Parathyroid adenoma (tissue), 2 donors: ENCODE measurements around the gene CEACAM8.
"Not testable (repeated sequence)": the region's sequence is repeated elsewhere in the genome, so short reads cannot be mapped to it uniquely, and the experiment has no call there.

Source experiments
- H2AFZ ChIP-seq: fragments of 300-600 bp; sonication (generic); one replicate; pipeline ENCODE4 v1.7.0; 2017; ENCODE audit warnings: antibody characterized with exemption, mild to moderate bottlenecking
- H3K27ac ChIP-seq: fragments of 300-600 bp; sonication (generic); one replicate; pipeline ENCODE4 v1.7.0; 2017
- H3K27me3 ChIP-seq: fragments of 300-600 bp; sonication (generic); one replicate; pipeline ENCODE4 v1.7.0; 2017; ENCODE audit warnings: low read length; ENCODE audit not compliant: control insufficient read depth, insufficient read depth
- H3K36me3 ChIP-seq: fragments of 300-600 bp; sonication (generic); one replicate; pipeline ENCODE4 v1.7.0; 2017; ENCODE audit warnings: low read length; ENCODE audit not compliant: control insufficient read depth, insufficient read depth
- H3K4me1 ChIP-seq: fragments of 300-600 bp; sonication (generic); one replicate; pipeline ENCODE4 v1.7.0; 2017; ENCODE audit warnings: control low read depth
- H3K4me2 ChIP-seq: fragments of 300-600 bp; sonication (generic); one replicate; pipeline ENCODE4 v1.7.0; 2017; ENCODE audit warnings: low read length
- H3K4me3 ChIP-seq: fragments of 300-600 bp; sonication (generic); one replicate; pipeline ENCODE4 v1.7.0; 2017; ENCODE audit warnings: low read depth, low read length
- H3K79me2 ChIP-seq: fragments of 300-600 bp; sonication (generic); one replicate; pipeline ENCODE4 v1.7.0; 2017; ENCODE audit warnings: control low read depth
- H3K9ac ChIP-seq: fragments of 300-600 bp; sonication (generic); one replicate; pipeline ENCODE4 v1.7.0; 2017; ENCODE audit warnings: mild to moderate bottlenecking
- H3K9me3 ChIP-seq: fragments of 300-600 bp; sonication (generic); one replicate; pipeline ENCODE4 v1.7.0; 2017; ENCODE audit warnings: low read length; ENCODE audit not compliant: control insufficient read depth
- TF ChIP-seq, protein P1 (sequence below): fragments of 300-600 bp; sonication (generic); IDR thresholded peaks from one replicate; pipeline ENCODE4 v1.7.0; 2017; ENCODE audit warnings: antibody characterized with exemption, mild to moderate bottlenecking
- donor health status: primary hyperparathyroidism.

CEACAM8 gene

DNA sequence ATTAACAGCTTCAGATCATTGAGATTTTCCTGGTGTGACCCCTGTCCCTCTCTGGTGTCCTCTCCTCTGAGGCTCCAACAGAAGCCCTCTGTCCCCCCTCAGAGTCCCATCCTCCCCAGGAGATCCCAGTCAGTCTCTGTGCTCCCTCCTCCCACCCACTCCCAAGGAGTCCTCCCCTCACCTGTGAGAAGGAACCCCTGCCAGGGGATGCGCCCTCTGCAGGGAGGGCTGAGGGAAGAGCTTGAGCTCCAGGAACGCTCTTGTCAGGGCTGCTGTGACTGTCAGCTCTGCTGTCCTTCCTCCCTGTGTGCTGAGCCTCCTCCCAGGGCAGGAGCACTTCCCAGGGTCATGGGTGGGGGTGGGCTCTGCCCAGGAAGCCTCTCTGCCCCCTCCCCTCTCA is 33.2 kb downstream of the CEACAM8 start:
- Histone ChIP-seq H2AFZ (no peak overlapping the region), H3K36me3 (no peaks in the 10 kb centered on the region), H3K4me1 (no peaks in the 10 kb centered on the region), H3K9me3 (no peaks in the 10 kb centered on the region), H3K79me2 (no peaks in the 10 kb centered on the region), H3K4me2 (no peak overlapping the region), H3K9ac (no peak overlapping the region), H3K4me3 (no peak overlapping the region), H3K27me3 (no peaks in the 10 kb centered on the region), H3K27ac (no peak overlapping the region)
- TF ChIP-seq, protein P1, sequence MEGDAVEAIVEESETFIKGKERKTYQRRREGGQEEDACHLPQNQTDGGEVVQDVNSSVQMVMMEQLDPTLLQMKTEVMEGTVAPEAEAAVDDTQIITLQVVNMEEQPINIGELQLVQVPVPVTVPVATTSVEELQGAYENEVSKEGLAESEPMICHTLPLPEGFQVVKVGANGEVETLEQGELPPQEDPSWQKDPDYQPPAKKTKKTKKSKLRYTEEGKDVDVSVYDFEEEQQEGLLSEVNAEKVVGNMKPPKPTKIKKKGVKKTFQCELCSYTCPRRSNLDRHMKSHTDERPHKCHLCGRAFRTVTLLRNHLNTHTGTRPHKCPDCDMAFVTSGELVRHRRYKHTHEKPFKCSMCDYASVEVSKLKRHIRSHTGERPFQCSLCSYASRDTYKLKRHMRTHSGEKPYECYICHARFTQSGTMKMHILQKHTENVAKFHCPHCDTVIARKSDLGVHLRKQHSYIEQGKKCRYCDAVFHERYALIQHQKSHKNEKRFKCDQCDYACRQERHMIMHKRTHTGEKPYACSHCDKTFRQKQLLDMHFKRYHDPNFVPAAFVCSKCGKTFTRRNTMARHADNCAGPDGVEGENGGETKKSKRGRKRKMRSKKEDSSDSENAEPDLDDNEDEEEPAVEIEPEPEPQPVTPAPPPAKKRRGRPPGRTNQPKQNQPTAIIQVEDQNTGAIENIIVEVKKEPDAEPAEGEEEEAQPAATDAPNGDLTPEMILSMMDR = no peak

DNA sequence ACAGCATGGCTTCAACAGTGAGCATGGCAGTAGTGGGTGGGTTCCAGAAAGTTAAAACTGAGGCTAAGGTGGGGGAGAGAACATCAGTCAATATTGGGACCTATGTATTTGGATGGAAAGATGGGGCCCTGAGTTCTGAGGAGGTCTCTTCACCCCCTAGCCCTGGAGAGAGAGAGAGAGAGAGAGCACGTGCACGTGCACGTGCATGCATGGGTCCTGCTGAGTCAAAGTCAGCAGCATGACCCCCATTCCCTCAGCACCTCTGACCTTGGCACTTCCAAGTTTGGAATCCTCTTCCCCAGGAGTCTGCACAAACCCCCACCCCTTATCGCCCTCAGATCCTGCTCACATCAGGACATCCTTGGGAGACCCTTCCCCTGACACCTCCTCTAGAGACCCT is 34.0 kb downstream of the CEACAM8 start:
- no peak overlapping the region for H2AFZ ChIP-seq
- H3K79me2 ChIP-seq = no peaks in the 10 kb centered on the region
- H3K27ac ChIP-seq = no peak overlapping the region
- no peaks in the 10 kb centered on the region for H3K27me3 ChIP-seq
- H3K4me2 ChIP-seq = no peak overlapping the region
- H3K36me3 ChIP-seq = no peaks in the 10 kb centered on the region
- no peaks in the 10 kb centered on the region for H3K4me1 ChIP-seq
- no peaks in the 10 kb centered on the region for H3K9me3 ChIP-seq
- H3K4me3 ChIP-seq = no peak overlapping the region
- no peak overlapping the region for H3K9ac ChIP-seq
- TF ChIP-seq, protein P1 = no peak

DNA sequence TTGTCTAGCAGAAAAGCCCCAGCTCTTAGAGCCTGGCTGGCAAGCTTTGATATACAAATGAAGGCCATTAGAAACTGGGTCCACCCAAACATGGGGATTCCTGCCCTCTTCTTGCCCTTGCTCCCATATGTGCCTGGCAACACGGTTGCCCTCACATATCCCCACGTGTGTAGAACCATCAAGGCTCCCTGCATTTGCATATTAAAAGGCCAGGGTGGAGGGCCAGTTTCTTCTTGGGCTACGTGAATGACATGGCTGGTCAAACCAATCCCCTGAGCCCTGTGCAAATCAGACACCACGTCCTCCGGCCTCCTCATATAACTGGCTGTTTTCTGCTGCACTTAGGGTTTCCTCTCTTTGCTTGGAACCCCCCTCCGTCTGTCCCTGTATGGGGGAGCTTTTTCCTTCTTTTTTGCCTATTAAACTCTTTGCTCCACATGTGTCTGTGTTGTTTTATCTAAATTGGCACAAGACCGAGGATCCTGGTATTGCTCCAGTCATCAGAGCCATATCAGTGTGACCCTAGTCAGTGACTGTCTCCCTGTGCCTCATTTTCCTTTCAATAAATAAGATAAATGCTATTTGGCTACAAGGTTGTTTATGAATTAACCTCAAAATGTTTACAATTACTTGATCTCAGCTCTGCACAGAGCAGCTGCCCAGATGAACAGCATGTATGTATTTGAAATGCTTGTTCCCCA is 36.1 kb downstream of the CEACAM8 start:
- Histone ChIP-seq H3K4me2 (no peak overlapping the region), H3K27ac (no peak overlapping the region), H3K4me1 (no peaks in the 10 kb centered on the region), H3K79me2 (no peaks in the 10 kb centered on the region), H3K27me3 (no peaks in the 10 kb centered on the region), H2AFZ (no peak overlapping the region), H3K4me3 (no peak overlapping the region), H3K36me3 (no peaks in the 10 kb centered on the region), H3K9me3 (no peaks in the 10 kb centered on the region), H3K9ac (no peak overlapping the region)
- TF ChIP-seq, protein P1 = no peak

DNA sequence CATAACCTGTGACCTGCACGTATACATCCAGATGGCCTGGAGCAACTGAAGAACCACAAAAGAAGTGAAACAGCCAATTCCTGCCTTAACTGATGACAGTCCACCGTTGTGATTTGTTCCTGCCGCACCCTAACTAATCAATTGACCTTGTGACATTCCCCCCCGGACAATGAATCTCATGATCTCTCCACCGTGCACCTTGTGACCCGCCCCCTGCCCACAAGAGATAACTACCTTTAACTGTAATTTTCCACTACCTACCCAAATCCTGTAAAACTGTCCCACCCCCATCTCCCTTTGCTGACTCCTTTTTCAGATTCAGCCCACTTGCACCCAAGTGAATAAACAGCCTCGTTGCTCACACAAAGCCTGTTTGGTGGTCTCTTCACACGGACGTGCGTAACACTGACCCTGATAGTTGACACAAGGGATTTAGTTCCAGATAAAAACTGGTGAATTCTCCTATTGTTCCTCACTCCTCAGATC is 37.3 kb downstream of the CEACAM8 start:
- H3K79me2 ChIP-seq, H3K27ac ChIP-seq, H3K36me3 ChIP-seq, H3K4me2 ChIP-seq, H3K4me3 ChIP-seq, H3K27me3 ChIP-seq, H2AFZ ChIP-seq, H3K9ac ChIP-seq, H3K4me1 ChIP-seq, H3K9me3 ChIP-seq: not testable (repeated sequence)

DNA sequence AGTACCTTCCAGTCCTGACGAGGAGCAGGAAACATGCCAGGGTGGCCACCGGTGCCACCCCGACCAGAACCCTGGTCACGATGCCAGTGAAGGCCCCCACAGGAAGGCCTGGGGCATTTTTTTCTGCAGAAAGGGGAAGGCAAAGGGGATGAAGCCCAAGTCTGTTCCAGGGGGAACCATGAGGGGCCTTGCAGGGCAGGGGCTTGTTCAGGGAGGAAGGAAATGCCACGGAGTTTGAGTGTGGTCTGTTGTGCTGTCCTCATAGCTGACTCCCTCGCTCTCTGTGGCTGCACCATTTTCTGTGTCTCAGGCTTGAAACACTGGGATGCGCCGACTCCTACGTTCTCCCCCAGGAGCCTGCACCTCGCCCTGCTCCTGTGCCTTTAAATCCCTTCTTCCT is 38.9 kb downstream of the CEACAM8 start:
- H3K4me2 ChIP-seq = no peak overlapping the region
- no peaks in the 10 kb centered on the region for H3K9me3 ChIP-seq
- TF ChIP-seq, protein P1 = no peak
- H3K4me1 ChIP-seq = no peaks in the 10 kb centered on the region
- H2AFZ ChIP-seq = no peak overlapping the region
- no peaks in the 10 kb centered on the region for H3K36me3 ChIP-seq
- no peaks in the 10 kb centered on the region for H3K27me3 ChIP-seq
- no peak overlapping the region for H3K4me3 ChIP-seq
- no peak overlapping the region for H3K27ac ChIP-seq
- no peak overlapping the region for H3K9ac ChIP-seq
- no peaks in the 10 kb centered on the region for H3K79me2 ChIP-seq
